Stimulated activated CD4-positive, alpha-beta T cell treated with anti-CD3 and anti-CD28 coated beads, TNF-alpha, amount 100 ng/mL, for 24 hours (primary cell): ENCODE results near the gene TENT5C.

Source experiments
- DNase-seq, 3 experiments: peaks; one replicate each; pipeline ENCODE4 v3.0.0-alpha.2; 2020; ENCODE audit warnings: low read depth in 3 of 3

Gene TENT5C

GRCh38 chr1:117592155-117592554 is 13.7 kb upstream of the TENT5C start:
- no peak for DNase-seq

- DNase-seq: no peak
These were observed 11.4 kb upstream of the TENT5C start for GRCh38 chr1:117594261-117594990.

- no peak for DNase-seq
These were observed 9.7 kb upstream of the TENT5C start for GRCh38 chr1:117596023-117596720.

GRCh38 chr1:117598489-117598888 is 7.4 kb upstream of the TENT5C start:
- DNase-seq: no peak

- no peak for DNase-seq
These were observed 6.3 kb upstream of the TENT5C start for GRCh38 chr1:117599286-117600221.

- DNase-seq: no peak
These were observed 5.4 kb upstream of the TENT5C start for GRCh38 chr1:117600325-117600943.

- DNase-seq: no peak
These were observed 4.9 kb upstream of the TENT5C start for GRCh38 chr1:117600966-117601365.

GRCh38 chr1:117602862-117603261 is 3.0 kb upstream of the TENT5C start:
- DNase-seq: no peak

GRCh38 chr1:117605164-117605773 is 579 bp upstream of the TENT5C start:
- DNase-seq: no peak

- peak; percentile 5 to 43 (median 14) for DNase-seq
These were observed 992 bp downstream of the TENT5C start for GRCh38 chr1:117606649-117607430.

- DNase-seq: peak in 2 of 3 experiments; percentile 3 to 31
These were observed 1.6 kb downstream of the TENT5C start for GRCh38 chr1:117607471-117607870.

GRCh38 chr1:117608115-117608615 is 2.3 kb downstream of the TENT5C start:
- no peak for DNase-seq

- no peak for DNase-seq
These were observed 2.9 kb downstream of the TENT5C start for GRCh38 chr1:117608758-117609157.

- no peak for DNase-seq
These were observed 3.6 kb downstream of the TENT5C start for GRCh38 chr1:117609471-117609911.

GRCh38 chr1:117610036-117610435 is 4.2 kb downstream of the TENT5C start:
- DNase-seq: no peak

GRCh38 chr1:117611121-117611601 is 5.3 kb downstream of the TENT5C start:
- no peak for DNase-seq

GRCh38 chr1:117611894-117612483 is 6.1 kb downstream of the TENT5C start:
- no peak for DNase-seq

GRCh38 chr1:117612517-117613248 is 6.8 kb downstream of the TENT5C start:
- no peak for DNase-seq
